ENCODE measurements around the gene TSN.
A peak's percentile ranks its signal among the peaks of the same experiment; 100 is the strongest.
"Not testable (repeated sequence)": the region's sequence is repeated elsewhere in the genome, so short reads cannot be mapped to it uniquely, and the experiment has no call there.

Gene TSN

DNA sequence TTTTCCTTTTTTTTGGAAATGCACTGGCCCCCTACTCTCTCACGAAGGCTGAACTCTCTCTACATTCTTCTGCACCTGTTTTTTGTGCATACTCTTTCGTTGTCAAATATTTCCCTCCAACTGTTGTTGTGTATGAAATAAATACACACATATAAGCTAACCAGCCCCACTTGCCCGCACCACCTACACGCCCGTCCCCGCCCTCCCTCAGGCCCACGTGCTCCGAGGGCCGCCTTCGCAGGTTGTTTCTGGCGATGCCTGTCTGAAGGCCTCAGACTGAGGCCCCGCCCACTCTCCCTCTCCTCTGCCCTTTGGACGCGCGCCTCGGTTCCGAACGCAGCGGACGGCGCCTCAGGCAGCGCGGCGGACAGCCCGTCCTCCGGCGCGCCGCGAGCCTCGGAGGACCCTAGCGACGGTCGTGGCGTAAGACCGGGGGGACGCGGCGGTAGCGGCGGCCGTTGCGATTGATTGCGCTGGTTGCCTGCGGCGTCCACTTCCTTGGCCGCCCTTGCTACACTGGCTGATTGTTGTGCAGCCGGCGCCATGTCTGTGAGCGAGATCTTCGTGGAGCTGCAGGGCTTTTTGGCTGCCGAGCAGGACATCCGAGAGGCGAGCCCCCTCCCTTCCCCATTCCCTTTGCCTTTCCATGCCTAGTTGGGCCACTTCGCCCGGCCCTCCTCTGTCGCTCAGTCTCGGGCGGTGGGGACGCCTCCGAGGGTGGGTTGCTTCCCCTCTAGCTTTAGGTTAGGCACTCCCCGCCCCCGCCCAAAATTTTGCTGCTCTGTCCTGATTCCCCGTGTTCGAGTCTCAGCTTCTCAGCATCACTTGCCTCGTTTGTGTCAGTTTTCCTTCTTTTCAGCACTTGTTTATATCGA is at the start of gene TSN:
Gene TSN (plus strand): TSS at position 415 of the 875 bp plus-strand sequence. CDS start 129 bp downstream, at position 544.
- DNase-seq: peak; percentile 90 to 99

DNA sequence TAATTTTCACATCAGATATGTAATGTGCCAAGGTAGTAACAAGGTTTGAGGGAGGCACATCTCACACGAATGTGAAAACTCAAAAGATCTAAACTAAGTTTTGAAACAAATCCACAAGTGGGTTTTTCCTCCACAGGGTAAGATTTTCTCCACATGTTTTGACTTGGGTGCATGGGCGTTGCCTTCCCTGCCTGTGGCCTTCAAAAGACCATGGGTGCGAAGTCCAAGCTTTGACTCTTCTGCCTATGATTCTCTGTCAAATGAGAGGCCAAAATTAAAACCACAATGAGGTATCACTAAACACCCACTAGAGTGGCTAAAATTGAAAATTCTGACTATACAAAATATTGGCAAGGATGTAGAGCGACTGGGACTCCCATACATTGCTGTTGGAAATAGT is 49.5 kb upstream of the TSN start:
- no peak for DNase-seq

DNA sequence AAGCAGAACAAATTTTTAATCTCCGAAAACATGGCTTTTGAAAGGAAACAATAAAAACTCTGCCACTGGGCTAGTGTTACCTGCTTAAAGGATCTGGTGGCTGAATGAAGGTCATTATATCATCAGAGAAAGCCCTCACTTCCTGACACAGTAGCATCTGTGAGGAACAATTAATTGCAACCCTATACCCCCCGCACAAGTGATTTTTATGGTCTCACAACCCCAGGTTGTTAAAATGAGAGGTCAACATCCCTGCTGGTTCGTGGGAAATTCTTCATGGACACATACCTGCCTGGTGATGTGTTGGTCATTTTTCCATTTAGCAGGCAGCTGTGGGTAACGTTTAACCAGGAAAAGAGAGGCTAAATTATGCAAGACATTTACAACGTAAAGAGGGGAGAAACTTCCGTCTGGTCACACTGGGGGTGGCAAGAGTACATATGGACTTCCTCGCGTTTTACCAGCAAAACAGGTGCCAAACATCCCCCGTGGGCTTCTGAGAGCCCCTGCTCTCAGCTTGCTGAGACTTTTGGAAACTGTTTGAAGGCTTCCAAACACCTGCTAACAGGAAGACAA is 48.0 kb upstream of the TSN start:
- DNase-seq: no peak

DNA sequence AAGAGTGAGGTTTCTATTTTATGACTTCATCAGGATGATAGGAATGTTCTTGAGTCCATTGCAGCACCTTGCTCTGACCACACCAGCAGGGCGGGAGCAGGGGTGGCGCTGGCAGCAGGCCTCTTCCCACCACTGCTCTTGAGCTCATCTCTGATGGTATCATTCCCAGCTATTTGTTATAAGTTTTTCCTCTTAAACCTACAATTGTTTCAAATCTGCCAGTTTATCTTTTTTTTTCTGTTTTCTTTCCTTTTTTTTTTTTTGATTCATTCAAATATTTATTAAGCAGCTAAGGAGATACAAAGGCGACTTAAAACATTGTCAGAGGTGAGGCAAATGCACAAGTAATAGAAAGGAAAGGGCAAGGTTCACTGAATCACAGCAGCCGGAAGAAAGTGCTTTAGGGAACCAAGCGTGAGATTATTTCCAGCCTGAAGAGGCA is 47.5 kb upstream of the TSN start:
- DNase-seq: no peak

DNA sequence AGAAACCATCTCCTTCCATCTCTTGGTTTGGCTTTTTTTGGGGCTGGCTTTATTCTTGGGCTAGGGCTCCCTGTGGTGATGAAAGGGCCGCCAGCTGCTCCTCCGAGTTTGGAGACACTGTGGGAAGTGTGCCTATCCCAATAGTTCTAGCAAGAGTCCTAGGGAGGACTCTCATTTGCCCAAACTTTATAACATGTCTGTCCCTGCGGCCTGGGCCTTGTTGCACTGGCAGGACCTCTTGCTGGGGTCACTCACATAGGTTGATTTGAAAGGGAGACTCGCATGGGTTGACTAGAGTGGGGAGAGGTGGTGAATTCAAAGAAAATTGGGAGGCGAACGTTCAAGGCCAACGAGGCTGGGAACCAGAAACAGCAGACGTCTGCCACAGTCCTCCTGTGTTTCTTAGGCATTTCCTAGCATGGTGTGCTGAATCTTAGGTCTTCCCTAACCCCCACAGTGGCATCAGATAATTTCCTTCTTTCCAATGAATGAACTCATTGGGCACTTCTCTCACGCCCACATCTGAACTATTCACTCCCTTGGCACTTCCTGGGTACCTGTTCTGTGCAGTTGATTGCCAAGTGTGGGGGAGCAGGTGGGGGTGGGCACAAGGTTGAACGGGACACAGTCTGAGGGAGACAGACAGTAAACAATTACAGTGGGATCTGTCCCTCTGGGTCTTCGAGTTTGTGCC is 45.5 kb upstream of the TSN start:
- no peak for DNase-seq

DNA sequence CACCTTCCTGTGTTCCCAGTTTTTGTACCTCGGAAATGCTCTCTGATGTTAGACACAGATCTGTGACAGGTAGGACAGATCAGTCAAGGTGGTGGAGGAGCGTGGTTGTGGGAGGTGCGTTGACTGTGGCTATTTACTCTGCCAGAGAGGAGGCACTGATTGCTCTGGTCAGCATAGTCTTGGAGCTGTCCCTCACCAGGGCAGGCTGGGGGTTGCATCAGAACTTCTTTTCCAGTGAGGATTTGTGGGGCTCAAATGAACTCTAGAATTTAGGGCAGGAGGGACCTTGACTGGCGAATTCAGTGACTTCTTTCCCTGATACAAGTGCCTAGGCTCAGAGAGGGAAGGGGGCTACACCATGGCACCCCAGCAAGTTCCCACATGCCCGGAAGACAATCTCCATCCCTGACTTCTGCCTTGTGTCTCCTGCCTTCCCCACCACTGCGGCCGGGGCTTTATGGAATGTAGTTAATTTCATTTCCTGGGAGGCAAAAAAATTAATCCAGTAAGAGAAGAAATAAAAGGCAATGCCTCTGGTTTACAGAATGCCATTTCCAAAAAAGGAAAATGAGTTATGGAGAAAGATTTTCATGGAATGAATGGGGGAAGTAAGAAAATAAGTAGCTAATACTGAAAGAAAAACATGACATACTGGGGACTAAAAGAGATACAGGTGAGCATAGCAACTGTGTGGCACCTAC is 44.8 kb upstream of the TSN start:
- no peak for DNase-seq

DNA sequence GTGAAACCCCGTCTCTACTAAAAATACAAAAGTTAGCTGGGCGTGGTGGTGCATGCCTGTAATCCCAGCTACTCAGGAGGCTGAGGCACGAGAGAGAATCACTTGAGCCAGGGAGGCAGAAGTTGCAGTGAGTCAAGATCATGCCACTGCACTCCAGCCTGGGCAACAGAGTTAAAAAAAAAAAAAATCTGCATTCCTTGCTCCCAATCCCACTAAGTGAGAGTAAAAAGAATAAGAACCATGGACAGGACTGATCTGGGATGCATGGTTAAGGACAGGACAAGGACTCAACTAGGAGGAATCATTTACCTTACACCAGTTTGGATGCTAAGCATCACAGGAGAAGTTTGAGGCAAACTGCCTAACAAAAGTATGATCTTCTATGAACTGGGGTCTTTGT is 44.0 kb upstream of the TSN start:
- DNase-seq: not testable (repeated sequence)

DNA sequence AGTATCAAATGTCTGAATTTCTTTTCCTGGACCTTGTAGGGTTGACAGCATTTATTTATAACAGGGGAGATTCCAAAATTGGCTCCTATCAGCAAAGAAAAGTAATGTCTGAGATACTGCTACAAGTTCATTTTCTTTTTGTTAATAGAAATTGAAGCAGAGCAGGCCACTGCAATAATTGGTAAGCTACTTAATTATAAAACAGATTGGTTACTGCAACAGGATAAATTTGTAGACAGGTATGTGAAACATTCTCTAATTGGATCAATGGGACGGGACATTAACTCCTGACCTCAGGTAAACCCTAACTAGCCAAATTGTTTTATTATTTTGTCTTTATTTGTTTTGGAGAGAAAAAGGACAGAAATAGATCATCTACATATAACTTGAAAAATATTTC is 39.3 kb upstream of the TSN start:
- no peak for DNase-seq

DNA sequence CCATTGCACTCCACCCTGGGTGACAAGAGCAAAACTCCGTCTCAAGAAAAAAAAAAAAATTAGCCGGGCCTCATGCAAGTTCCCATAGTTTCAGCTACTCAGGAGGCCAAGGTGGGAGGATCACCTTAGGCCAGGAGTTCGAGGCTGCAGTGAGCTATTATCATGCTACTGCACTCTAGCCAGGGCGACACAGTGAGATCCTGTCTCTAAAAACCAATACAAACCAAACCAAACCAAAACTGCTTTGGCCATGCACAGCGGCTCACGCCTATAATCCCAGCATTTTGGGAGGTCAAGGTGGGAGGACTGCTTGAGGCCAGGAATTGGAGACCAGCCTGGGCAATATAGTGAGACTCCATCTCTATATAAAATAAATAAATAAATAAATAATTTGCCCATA is 37.9 kb upstream of the TSN start:
- no peak for DNase-seq

DNA sequence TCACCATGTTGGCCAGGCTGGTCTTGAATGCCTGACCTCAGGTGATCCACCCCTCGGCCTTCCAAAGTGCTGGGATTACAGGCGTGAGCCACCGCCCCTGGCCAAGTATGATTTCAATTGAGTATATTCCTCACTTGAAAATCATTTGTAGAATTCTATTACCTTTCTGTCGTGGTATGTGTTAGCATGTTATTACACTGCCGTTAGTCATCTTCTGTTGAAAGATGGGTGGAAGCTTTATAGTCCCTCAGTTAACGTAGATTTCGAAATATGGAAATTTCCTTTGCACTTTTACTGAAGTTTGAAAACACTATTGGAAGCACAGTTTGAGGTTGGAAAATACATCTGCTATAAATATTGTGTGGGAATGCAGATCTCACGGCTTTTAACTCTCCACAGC is 33.5 kb upstream of the TSN start:
- DNase-seq: no peak

DNA sequence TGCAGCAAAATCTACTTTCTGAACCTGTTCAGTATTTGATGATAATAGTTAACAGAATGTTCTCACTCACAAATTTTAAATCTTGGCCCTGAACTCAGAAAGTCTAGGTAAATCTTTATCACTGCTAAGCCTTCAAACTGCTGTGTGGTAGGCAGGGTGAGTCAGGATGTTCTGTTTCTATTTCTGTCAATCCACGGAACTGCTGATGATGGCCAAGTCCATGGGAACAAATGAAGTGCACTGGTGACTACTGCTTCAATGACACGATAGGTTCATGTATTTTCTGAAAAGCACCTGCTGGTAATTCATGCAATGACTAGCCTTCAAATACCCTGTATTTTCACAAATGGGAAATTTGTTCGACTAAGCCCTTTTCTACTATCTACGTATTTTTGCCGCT is 33.0 kb upstream of the TSN start:
- no peak for DNase-seq

DNA sequence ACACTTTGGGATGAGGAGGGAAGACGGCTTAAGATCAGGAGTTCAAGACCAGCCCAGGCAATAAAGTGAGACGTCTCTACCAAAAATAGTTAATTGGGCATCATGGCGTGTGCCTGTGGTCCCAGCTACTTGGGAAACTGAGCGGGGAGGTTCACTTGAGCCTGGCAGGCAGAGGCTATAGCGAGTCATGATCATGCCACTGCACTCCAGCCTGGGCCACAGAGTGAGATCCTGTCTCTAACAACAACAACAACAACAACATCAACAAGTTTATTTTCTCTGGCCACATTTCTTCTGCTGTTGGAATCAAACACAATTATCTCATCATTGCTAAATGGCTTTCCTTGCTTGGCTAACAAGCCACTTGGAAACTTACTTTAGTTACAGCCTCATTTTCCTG is 32.1 kb upstream of the TSN start:
- no peak for DNase-seq

DNA sequence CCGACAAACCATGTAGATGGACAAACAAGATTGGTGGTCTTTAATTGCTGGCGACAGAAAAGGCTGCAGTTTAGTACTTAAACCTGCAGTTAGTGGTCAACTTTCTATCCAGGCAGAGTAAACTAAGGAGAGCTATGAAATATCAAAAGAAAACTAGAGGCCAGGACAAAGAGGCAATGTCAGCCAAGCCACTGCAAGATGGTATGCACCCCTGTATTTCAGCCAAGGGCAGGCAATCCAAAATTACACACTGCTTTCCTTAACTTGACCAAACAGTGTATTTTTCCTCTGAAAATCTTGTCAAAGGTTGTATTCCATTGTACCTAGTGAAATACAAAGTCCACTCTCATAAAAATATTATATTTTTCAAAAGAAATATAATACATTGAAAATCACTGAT is 28.1 kb upstream of the TSN start:
- no peak for DNase-seq

DNA sequence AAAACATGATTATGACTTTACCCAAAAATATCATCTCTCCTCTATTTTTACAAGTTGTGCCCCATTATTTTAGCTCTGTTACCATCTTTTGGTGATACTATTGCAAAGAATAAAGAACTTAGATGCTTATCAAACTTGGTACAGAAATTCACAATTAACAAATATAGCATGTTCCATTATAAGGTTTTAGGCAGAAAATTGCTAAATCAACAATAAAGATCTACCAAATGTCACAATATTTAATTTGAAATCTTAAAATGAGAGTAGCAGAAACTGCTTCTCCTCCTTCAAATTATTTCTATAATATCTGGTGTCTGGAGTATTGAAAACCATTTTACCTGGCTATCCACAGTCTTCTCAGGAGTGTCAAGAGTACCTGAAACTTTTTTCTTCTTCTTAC is 27.5 kb upstream of the TSN start:
- no peak for DNase-seq

DNA sequence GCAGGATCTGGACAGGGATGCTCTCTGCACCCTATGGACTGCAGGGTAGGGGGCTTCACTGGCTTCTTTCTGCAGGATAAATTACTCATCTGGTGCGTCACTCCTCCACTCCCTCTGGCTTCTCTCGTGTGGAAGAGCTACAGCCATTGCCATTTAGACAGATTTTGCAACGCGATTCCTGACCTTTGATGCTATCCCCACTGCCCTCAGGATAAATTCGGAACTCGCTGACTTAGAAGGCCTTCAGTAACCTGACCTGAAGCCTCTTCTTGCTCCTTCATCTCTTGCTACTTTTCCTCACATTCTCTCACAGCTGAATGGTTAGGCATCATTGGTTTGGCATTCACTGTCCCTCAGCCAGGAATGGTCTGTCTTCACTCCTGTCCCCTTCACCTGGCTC is 24.1 kb upstream of the TSN start:
- DNase-seq: no peak

DNA sequence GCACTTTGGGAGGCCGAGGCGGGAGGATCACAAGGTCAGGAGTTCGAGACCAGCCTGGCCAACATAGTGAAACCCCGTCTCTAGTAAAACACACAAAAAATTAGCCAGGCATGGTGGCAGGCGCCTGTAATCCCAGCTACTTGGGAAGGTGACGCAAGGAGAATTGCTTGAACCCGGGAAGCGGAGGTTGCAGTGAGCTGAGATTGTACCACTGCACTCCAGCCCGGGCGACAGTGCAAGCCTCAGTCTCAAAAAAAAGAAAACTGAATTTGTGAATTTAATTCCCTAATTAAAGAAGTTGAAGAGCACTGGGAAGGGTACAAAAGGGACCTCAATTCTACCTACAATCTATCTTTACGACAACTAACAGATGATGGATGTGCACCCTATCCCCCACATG is 20.9 kb upstream of the TSN start:
- DNase-seq: not testable (repeated sequence)

DNA sequence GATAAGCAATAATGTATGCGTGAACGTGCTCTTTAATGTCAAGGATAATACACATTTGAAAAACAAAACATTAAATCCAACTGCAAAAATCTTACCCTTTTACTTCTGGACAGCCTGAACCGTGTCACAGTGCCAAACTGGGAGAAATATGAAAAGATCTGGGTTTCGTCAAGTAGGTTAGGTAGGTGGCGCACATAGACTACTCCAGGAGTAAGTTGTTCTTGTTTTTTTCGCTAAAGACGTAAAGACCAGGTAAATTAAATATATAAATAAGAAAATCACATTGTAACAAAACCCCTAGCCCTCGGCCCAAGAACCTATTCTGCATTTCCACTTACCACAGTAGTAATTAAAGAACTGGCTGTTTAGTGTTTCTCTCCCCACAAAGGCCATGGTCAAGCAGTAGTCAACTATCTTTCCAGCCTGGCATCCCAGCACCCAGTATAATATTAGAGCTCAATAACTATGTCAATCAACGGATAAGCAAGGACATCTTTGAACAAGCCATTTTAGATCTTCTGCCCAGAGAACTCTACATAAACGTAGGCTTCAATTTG is 19.9 kb upstream of the TSN start:
- DNase-seq: peak in 1 of 2 experiments; percentile 39

DNA sequence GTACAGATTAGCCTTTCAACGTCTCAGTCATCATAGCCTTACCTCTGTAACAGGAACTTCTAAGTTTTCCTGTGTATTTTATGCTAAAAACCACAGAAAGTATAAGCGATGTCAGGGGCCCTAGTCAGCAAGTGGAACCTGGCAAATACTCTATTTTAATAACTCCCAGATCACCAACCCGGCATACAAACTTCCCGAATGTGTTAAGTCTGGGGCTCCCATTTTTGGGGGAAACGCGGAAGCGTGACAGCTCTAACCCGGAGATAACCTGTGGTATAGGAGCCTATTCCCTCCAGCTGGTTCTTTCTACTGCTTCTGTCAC is 19.4 kb upstream of the TSN start:
- peak in 1 of 2 experiments; percentile 47 for DNase-seq

DNA sequence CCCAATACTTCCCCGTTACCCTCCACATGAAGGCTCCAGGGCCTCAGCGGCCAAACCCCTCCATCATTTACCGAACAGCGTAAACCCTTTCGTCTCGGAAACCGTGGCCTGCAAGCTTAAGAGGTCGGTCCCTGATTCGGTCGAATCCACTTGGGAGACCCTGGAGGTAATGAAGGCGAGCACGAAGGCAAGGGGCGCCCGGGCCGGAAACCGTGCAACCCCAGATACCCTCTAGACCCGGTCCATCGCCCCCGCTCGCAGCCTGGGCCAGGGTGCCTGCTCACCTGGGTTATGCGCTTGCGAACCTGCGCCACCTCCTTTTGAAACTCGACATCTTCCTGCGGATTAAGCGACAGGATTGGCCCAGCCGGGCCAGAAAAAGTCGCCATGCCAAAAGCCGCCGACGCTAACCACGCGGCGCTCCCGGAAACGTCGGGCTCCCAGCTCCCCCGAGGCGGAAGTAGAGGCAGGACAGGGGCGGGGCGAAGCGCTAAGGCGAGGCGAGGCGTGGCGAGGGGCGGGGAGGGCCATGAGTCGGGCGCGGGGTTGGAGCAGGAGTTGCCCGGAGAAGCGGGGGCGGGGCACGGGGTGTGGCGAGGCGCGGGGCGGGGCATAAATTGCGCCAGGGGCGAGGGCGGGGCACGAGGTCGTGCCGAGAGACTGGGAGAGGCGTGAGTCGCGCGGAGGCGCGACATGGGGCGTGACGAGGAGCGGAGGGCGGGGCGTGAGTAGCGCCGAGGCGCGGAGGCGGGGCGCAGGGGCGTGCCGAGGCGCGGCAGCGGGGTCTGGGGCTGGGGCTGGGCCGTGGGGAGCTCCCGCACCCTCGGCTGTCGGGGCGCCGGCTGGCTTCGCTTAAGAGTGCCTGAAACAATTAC is 18.8 kb upstream of the TSN start, which contains the start of gene NIFK:
Gene NIFK (minus strand): TSS at position 414 of the 875 bp plus-strand sequence. CDS start 25 bp downstream, at position 389.
- peak; percentile 88 to 99 for DNase-seq

DNA sequence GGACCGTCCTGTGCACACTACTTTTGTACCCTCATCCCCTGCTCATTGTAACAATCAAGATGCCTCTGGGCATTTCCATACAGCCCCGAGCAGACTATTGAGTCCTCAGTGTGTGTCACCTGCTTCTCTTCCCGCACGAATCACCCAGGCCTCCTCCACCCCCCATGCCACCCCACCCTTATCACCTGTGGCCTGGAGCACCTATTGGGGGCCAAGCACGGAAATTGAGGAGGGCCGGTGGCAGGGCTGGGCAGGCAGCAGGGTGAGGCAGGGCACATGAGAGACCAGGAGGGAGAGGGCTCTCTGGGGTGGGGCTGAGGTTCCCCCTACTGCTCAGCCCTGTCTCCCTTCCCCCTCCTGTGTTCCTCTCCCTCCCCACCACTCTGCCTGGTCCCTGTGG is 14.5 kb upstream of the TSN start:
- DNase-seq: no peak

DNA sequence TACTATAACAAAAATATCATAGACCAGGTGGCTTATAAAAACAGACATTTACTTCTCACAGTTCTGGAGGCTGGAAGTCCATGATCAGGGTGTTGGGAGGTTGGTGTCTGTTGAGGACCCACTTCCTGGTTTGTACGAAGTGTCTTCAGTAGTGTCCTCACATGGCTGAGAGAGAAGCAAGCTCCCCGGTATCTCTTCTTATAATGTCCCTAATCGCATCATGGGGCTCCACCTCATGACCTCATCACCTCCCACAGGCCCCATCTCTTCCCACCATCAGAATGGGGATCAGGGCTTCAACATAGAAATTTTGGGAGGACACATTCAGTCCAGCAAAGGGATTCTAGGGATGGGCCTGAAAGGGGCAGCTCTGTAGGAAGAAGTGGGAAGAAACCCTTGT is 14.0 kb upstream of the TSN start:
- no peak for DNase-seq

DNA sequence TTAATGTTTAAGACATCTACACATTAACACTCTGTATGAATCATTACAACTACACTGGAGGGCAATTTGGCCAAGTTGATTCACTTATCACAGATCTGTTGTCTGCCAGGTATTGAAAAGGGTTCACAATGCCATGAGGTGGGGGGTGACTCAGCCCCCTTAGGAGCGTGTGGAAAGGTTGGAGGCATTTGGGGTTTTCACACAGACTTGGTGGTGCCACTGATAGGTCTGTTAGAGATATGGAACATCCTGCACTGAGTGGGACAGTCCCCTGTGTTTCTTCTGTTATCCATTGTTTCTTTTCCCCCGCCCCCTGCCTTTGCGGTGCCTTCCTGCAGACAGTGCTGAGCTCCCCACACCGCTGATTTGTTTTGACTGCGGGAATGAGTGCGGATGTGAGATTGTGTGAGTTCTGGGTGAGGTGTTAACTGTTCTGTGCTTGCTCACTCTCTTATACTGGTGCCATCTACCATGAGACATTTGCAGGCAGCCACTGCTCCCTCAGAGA is 9.3 kb upstream of the TSN start:
- no peak for DNase-seq
